Heart right ventricle (tissue), 16 donors: ENCODE results near the gene CNOT10. TPM values are rescaled to one million over a fixed set of nuclear protein-coding genes. Genes with fewer than 3 reads are reported as not detected.
A peak's percentile ranks its signal among the peaks of the same experiment; 100 is the strongest.

Source experiments
- ATAC-seq, 8 donors: fragments of 200-7000 bp; cut with Tn5 transposase; one replicate each; pipeline ENCODE4 v1.9.1; 2020; ENCODE audit warnings: mild to moderate bottlenecking in 8 of 8, moderate library complexity in 8 of 8, moderate number of reproducible peaks in 1 of 8
- DNase-seq, 2 donors: peaks; one replicate each; pipeline ENCODE4 v3.0.0-alpha.2; 2020
- H3K27ac ChIP-seq, 10 donors: fragments of 200-600 bp; sonication (generic) in 2 of 10; one replicate each; pipeline versions ENCODE4 v1.5.0 to v1.8.0; 2020 to 2022; ENCODE audit warnings: mild to moderate bottlenecking in 3 of 10
- H3K27me3 ChIP-seq, 7 donors: fragments of 200-600 bp; one replicate each; pipeline ENCODE4 v1.8.0; 2021 to 2022; ENCODE audit warnings: mild to moderate bottlenecking in 2 of 7
- H3K36me3 ChIP-seq, 9 donors: fragments of 200-600 bp; sonication (generic) in 1 of 9; one replicate each; pipeline versions ENCODE4 v1.5.0 to v1.8.0; 2020 to 2022; ENCODE audit warnings: mild to moderate bottlenecking in 2 of 9
- H3K4me1 ChIP-seq, 9 donors: fragments of 200-600 bp; sonication (generic) in 1 of 9; one replicate each; pipeline versions ENCODE4 v1.5.0 to v1.8.0; 2020 to 2022; ENCODE audit warnings: mild to moderate bottlenecking in 4 of 9
- H3K4me3 ChIP-seq, 10 donors: fragments of 200-600 bp; sonication (generic) in 2 of 10; one replicate each; pipeline versions ENCODE4 v1.5.0 to v1.8.0; 2020 to 2022; ENCODE audit warnings: mild to moderate bottlenecking in 7 of 10, moderate library complexity in 2 of 10
- H3K9me3 ChIP-seq, 11 donors: fragments of 200-600 bp in 10 of 11; sonication (generic) in 2 of 11; one replicate each; pipeline versions ENCODE4 v1.5.0 to v1.8.0; 2013 to 2022; ENCODE audit warnings: mild to moderate bottlenecking in 2 of 11, control low read depth in 1 of 11, moderate library complexity in 1 of 11
- CTCF ChIP-seq, 9 donors: fragments of 200-600 bp; sonication (generic) in 2 of 9; IDR thresholded peaks; one replicate each; pipeline versions ENCODE4 v1.5.0 to v1.8.0; 2021 to 2022; ENCODE audit warnings: antibody characterized with exemption in 9 of 9, mild to moderate bottlenecking in 5 of 9, moderate library complexity in 1 of 9
- WGBS, 2 donors: extraction: QIAGEN DNeasy Blood & Tissue Kit; methylation state at CpG; one replicate each; pipeline ENCODE4 v1.1.7; 2013; ENCODE audit warnings: inconsistent platforms in 1 of 2; 5-methylcytosine and 5-hydroxymethylcytosine counted together
- intact Hi-C, 10 donors: fragments of 100-400 bp; cut with DNase I; formaldehyde crosslinking; loops; one replicate each; pipeline versions ENCODE4 v1.11.1 to v1.14.2; 2022
- long read RNA-seq, 3 donors: library from polyadenylated mRNA; unstranded; transcript quantifications; one replicate each; pipeline ENCODE4 v2.0.0, GENCODE V29; 2020 to 2021
- polyA plus RNA-seq, 2 donors: library from polyadenylated mRNA; stranded (reverse); fragments of 200-250 nt; gene quantifications; one replicate each; pipeline ENCODE4 v1.2.3, GENCODE V29; 2013
- total RNA-seq, 10 donors: library from RNA; stranded (reverse); fragmentation: NEBNext Ultra II Directional in 3 of 10; extraction: Animal tissue kit (Norgen Biotek cat#: 25700) in 3 of 10; gene quantifications; one replicate each; pipeline versions ENCODE4 v1.2.1 to v1.2.4, GENCODE V29; 2021 to 2023
- donor health status: Arrhythmogenic right ventricular cardiomyopathy.
- donor health status: ischemic (EF 13 %, LVEDD 7.1; RV severe dilation, severe dysfunction).
- donor health status: healthy with polysubstance abuse.
- donor health status: DM: no; HTN: yes; CAD: no.
- donor health status: DM: no; HTN: no; CAD: no.
- donor health status: ischemic (EF 25% LVEDD 6.9; RV normal size, moderate dysfunction).
- donor health status: ischemic (EF 25% LVEDD 5.7; RV mildly dilated, moderate dysfunction).
- donor health status: healthy.
- donor health status: DM: yes; HTN: yes; CAD: no.
- donor health status: Ischemic cardiomyopathy.
- donor health status: ischemic (EF 35%, LVEDD 5.7; RV mildly dilated, moderate dysfunction).
- donor health status: nonischemic (EF 11% LVEDD 7.7; RV severe dilation, severe dysfunction).
- donor health status: DM: yes; HTN: yes; CAD: no.
- donor health status: PGD.
- donor health status: ischemic (EF 29% LVEDD 5.4; RV normal size, mild dysfunction).
- donor health status: nonischemic (EF 23%, LVEDD 6.1; RV moderate dilation, normal function).

Gene CNOT10
- total RNA-seq (10 to 100 TPM; 13.6 to 23.9 (median 18.1) TPM), polyA plus RNA-seq (10 to 100 TPM; 13.6 to 15.6 TPM)
- long read RNA-seq, donor 1, transcript CNOT10-201 (19 exons, 2,815 nt): major isoform, 18 of 20 reads
- long read RNA-seq, donor 1, partial matches to known transcripts: 0 of 20 reads
- long read RNA-seq, donor 1, other reads (novel, unspliced or antisense): 2 of 20 reads
- long read RNA-seq, donor 2, transcript CNOT10-201 (19 exons, 2,815 nt): major isoform, 11 of 16 reads
- long read RNA-seq, donor 2, partial matches to known transcripts: 2 of 16 reads
- long read RNA-seq, donor 2, other reads (novel, unspliced or antisense): 2 of 16 reads
- long read RNA-seq, donor 3, transcript CNOT10-201 (19 exons, 2,815 nt): major isoform, 27 of 42 reads
- long read RNA-seq, donor 3, partial matches to known transcripts: 2 of 42 reads
- long read RNA-seq, donor 3, other reads (novel, unspliced or antisense): 12 of 42 reads

- intact Hi-C loops: loop anchor here in 1 of 10 donors (2.0 kb wide), 1 partner anchor 110 kb away; no protein-coding TSS in a partner anchor
Observed at GRCh38 chr3:32684800-32685542, at the start of gene CNOT10. TSS of gene CNOT10 (plus strand) at chr3:32685188. CDS start at chr3:32685461, 273 bp downstream.

GRCh38 chr3:32640939-32641338, 44.0 kb upstream of the CNOT10 start:
- no peak for DNase-seq
- peak in 3 of 8 donors; percentile 12 to 39 (median 35) for ATAC-seq
- Histone ChIP-seq H3K4me1 (no peaks in the 10 kb centered on the region), H3K9me3 (no peaks in the 10 kb centered on the region), H3K27me3 (peaks cover 0 to 3% (median 0%) of the 10 kb centered on the region in 7 donors), H3K27ac (peak overlapping the region in 3 of 10 donors; percentile 30 to 39 (median 34)), H3K4me3 (no peak overlapping the region), H3K36me3 (no peaks in the 10 kb centered on the region)
- no peak for TF ChIP-seq CTCF (IDR thresholded peaks at IDR 0.05)
- WGBS, 2 donors: 62 to 67% methylated on average over 3 of the region's 3 CpGs
- intact Hi-C loops: no loop called here

More at GRCh38 chr3:32684800-32685542, at the start of gene CNOT10:
- no peaks in the 10 kb centered on the region for H3K27me3 ChIP-seq
- WGBS, 2 donors: 0% methylated on average over 58 to 60 of the region's 60 CpGs
- peak in 5 of 9 donors; percentile 8 to 50 (median 40) for TF ChIP-seq CTCF (IDR thresholded peaks at IDR 0.05)
- no peaks in the 10 kb centered on the region for H3K9me3 ChIP-seq
- DNase-seq: peak; percentile 93 to 95
- H3K4me3 ChIP-seq: peak within 1 kb of the TSS; percentile 53 to 97 (median 88)
- peaks cover 0 to 14% (median 0%) of the 10 kb centered on the region in 9 donors for H3K36me3 ChIP-seq
- peak within 1 kb of the TSS; percentile 60 to 91 (median 87) for H3K27ac ChIP-seq
- ATAC-seq: peak; percentile 99 to 100 (median 100)
- peaks cover 0 to 26% (median 20%) of the 10 kb centered on the region in 9 donors for H3K4me1 ChIP-seq

- 73 to 77% methylated on average over 4 of the region's 4 CpGs for WGBS, 2 donors
- intact Hi-C loops: no loop called here
- Histone ChIP-seq H3K4me1 (no peaks in the 10 kb centered on the region), H3K27me3 (peaks cover 0 to 3% (median 0%) of the 10 kb centered on the region in 7 donors), H3K36me3 (no peaks in the 10 kb centered on the region), H3K9me3 (no peaks in the 10 kb centered on the region), H3K4me3 (no peak overlapping the region), H3K27ac (peak overlapping the region in 2 of 10 donors; percentile 30 to 39)
- DNase-seq (peak; percentile 22 to 37), ATAC-seq (peak; percentile 80 to 96 (median 90))
- no peak for TF ChIP-seq CTCF (IDR thresholded peaks at IDR 0.05)
Observed at GRCh38 chr3:32641356-32641755, 43.6 kb upstream of the CNOT10 start.

- no peak overlapping the region for H3K4me3 ChIP-seq
- H3K27ac ChIP-seq: no peak overlapping the region
- no peaks in the 10 kb centered on the region for H3K4me1 ChIP-seq
- 74 to 86% methylated on average over 4 of the region's 4 CpGs for WGBS, 2 donors
- DNase-seq (no peak), ATAC-seq (no peak)
- intact Hi-C loops: no loop called here
- no peaks in the 10 kb centered on the region for H3K36me3 ChIP-seq
- no peaks in the 10 kb centered on the region for H3K9me3 ChIP-seq
- TF ChIP-seq CTCF (IDR thresholded peaks at IDR 0.05): no peak
- H3K27me3 ChIP-seq: peaks cover 0 to 3% (median 0%) of the 10 kb centered on the region in 7 donors
Observed at GRCh38 chr3:32643354-32643753, 41.6 kb upstream of the CNOT10 start.
